Liver (tissue), 3 donors: ENCODE measurements around the gene OR4M1.

Experiments
- GABPA ChIP-seq, 2 donors: IDR thresholded peaks in 1 of 2; conservative IDR thresholded peaks in 1 of 2; 2 replicates each; pipeline ENCODE4 v1.6.1; 2016; ENCODE audit warnings: antibody characterized with exemption in 2 of 2, mild to moderate bottlenecking in 1 of 2, moderate library complexity in 1 of 2
- MAX ChIP-seq: IDR thresholded peaks from 2 replicates; pipeline ENCODE4 v1.6.1; 2016; ENCODE audit warnings: antibody characterized with exemption
- RAD21 ChIP-seq, 2 donors: IDR thresholded peaks; 2 replicates each; pipeline ENCODE4 v1.6.1; 2016; ENCODE audit warnings: antibody characterized with exemption in 2 of 2, mild to moderate bottlenecking in 2 of 2
- REST ChIP-seq: IDR thresholded peaks from 2 replicates; pipeline ENCODE4 v1.6.1; 2016; ENCODE audit warnings: antibody characterized with exemption, mild to moderate bottlenecking
- YY1 ChIP-seq: IDR thresholded peaks from 2 replicates; pipeline ENCODE4 v1.6.1; 2016; ENCODE audit warnings: antibody characterized with exemption, mild to moderate bottlenecking
- TF ChIP-seq, protein P1 (sequence below): fragments of 150-350 bp; IDR thresholded peaks from 2 replicates; pipeline ENCODE4 v1.5.1; 2017; ENCODE audit warnings: improper control_type of control experiment, low read depth, low read length; ENCODE audit not compliant: missing input control
- TF ChIP-seq, protein P2 (sequence below): IDR thresholded peaks from 2 replicates; pipeline ENCODE4 v1.6.1; 2016; ENCODE audit warnings: antibody characterized with exemption
- TF ChIP-seq, protein P3 (sequence below): IDR thresholded peaks from 2 replicates; pipeline ENCODE4 v1.6.1; 2016; ENCODE audit warnings: antibody characterized with exemption
- donor health status: healthy.
- donor health status: healthy.

DNA sequence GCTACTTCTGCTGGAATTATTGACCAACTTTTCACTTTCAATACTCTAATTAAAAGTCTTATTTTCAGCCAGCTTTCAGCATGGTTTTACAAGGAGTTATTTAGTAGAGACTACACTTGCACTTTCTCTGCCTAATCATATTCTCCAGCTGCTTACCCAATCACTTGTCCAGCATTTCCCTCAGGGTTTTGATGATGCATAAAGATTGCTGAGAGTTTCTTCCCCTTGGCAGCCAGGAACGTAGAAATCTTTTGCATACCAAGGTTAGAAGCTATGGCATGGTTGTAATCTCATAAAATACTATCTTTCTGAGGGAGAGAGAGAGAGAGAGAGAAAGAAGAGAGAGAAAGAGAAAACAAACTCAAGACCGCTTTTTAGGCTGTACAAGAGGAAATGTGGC lies 19.1 kb upstream of the OR4M1 start:
- TF ChIP-seq, protein P1, sequence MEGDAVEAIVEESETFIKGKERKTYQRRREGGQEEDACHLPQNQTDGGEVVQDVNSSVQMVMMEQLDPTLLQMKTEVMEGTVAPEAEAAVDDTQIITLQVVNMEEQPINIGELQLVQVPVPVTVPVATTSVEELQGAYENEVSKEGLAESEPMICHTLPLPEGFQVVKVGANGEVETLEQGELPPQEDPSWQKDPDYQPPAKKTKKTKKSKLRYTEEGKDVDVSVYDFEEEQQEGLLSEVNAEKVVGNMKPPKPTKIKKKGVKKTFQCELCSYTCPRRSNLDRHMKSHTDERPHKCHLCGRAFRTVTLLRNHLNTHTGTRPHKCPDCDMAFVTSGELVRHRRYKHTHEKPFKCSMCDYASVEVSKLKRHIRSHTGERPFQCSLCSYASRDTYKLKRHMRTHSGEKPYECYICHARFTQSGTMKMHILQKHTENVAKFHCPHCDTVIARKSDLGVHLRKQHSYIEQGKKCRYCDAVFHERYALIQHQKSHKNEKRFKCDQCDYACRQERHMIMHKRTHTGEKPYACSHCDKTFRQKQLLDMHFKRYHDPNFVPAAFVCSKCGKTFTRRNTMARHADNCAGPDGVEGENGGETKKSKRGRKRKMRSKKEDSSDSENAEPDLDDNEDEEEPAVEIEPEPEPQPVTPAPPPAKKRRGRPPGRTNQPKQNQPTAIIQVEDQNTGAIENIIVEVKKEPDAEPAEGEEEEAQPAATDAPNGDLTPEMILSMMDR, result no peak
- TF ChIP-seq GABPA (IDR thresholded peaks at IDR 0.05 in 1 of 2, conservative IDR thresholded peaks at IDR 0.05 in 1 of 2) (no peak), MAX (no peak), RAD21 (IDR thresholded peaks at IDR 0.05) (no peak), REST (no peak), YY1 (no peak)
- TF ChIP-seq, protein P2, sequence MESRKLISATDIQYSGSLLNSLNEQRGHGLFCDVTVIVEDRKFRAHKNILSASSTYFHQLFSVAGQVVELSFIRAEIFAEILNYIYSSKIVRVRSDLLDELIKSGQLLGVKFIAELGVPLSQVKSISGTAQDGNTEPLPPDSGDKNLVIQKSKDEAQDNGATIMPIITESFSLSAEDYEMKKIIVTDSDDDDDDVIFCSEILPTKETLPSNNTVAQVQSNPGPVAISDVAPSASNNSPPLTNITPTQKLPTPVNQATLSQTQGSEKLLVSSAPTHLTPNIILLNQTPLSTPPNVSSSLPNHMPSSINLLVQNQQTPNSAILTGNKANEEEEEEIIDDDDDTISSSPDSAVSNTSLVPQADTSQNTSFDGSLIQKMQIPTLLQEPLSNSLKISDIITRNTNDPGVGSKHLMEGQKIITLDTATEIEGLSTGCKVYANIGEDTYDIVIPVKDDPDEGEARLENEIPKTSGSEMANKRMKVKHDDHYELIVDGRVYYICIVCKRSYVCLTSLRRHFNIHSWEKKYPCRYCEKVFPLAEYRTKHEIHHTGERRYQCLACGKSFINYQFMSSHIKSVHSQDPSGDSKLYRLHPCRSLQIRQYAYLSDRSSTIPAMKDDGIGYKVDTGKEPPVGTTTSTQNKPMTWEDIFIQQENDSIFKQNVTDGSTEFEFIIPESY, result no peak
- TF ChIP-seq, protein P3, sequence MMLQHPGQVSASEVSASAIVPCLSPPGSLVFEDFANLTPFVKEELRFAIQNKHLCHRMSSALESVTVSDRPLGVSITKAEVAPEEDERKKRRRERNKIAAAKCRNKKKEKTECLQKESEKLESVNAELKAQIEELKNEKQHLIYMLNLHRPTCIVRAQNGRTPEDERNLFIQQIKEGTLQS, result no peak
